ENCODE data around the gene CLCN3. TPM values are rescaled to one million over a fixed set of nuclear protein-coding genes. Genes with fewer than 3 reads are reported as not detected.
A peak's percentile ranks its signal among the peaks of the same experiment; 100 is the strongest.

Gene CLCN3
- total and polyA plus RNA-seq, 4 experiments from 2014 or later, result 6.2 to 37.7 (median 25.7) TPM

GRCh38 chr4:169757575-169758184 is 137.3 kb downstream of the CLCN3 start, which contains the start of gene HPF1:
TSS of gene HPF1 (minus strand) at chr4:169757944. CDS start at chr4:169757877, 67 bp downstream.
- Mint-ChIP-seq H3K36me3 (peaks cover 0 to 5% of the 10 kb centered on the region in 2 donors), H3K27me3 (no peaks in the 10 kb centered on the region), H3K27ac (peak within 1 kb of the TSS; percentile 12 to 85 (median 53)), H3K4me1 (peaks cover 23 to 33% (median 26%) of the 10 kb centered on the region in 4 donors), H3K9me3 (no peaks in the 10 kb centered on the region), H3K4me3 (peak within 1 kb of the TSS; percentile 83 to 93 (median 88))
- Histone ChIP-seq H3K27me3 (ENCODE audit: insufficient read depth, low read length) (no peaks in the 10 kb centered on the region), H3K4me1 (ENCODE audit: insufficient read depth, low read length) (peaks cover 18% of the 10 kb centered on the region), H3K4me3 (ENCODE audit: low read length in 2 of 2) (peak within 1 kb of the TSS; percentile 83 to 89), H3K27ac (ENCODE audit: low read depth, low read length) (peak within 1 kb of the TSS; percentile 54), H3K36me3 (ENCODE audit: insufficient read depth, low read length) (peaks cover under 1% of the 10 kb centered on the region), H3K9me3 (ENCODE audit: control insufficient read depth in 1 of 2, low read length in 2 of 2) (no peaks in the 10 kb centered on the region)
- peak; percentile 89 to 93 (median 90) for DNase-seq
- intact Hi-C loops (cut with micrococcal nuclease), result loop anchor here (1.0 to 5.0 kb wide), 4 partner anchors 144 to 1275 kb away; partner anchors contain the start of genes CBR4, DDX60L and MFAP3L
- ChIA-PET POLR2A (ENCODE audit: partially characterized antibody) (interaction anchor here (0.7 to 2.1 kb wide), 5 partner anchors 21 to 267 kb away, joined by 3 to 8 read pairs (median 3); partner anchors contain the start of gene NEK1), CTCF (ENCODE audit: partially characterized antibody) (interaction anchor here (1.1 kb wide), 1 partner anchor 145 kb away, joined by 5 read pairs; no protein-coding TSS in a partner anchor)

- DNase-seq, result no peak
- ChIA-PET CTCF (ENCODE audit: partially characterized antibody) (interaction anchor here (2.2 kb wide), 1 partner anchor 145 kb away, joined by 8 read pairs; the partner anchor contains the start of gene NEK1), POLR2A (ENCODE audit: partially characterized antibody) (interaction anchor here (0.7 kb wide), 1 partner anchor 31 kb away, joined by 3 read pairs; no protein-coding TSS in a partner anchor)
- intact Hi-C loops (cut with micrococcal nuclease), result loop anchor here (1.0 to 5.0 kb wide), 3 partner anchors 268 to 1276 kb away; partner anchors contain the start of genes CBR4, DDX60L and MFAP3L
- Histone ChIP-seq H3K27ac (ENCODE audit: low read depth, low read length) (no peak overlapping the region), H3K36me3 (ENCODE audit: insufficient read depth, low read length) (no peaks in the 10 kb centered on the region), H3K27me3 (ENCODE audit: insufficient read depth, low read length) (no peaks in the 10 kb centered on the region), H3K9me3 (ENCODE audit: control insufficient read depth in 1 of 2, low read length in 2 of 2) (no peaks in the 10 kb centered on the region), H3K4me3 (ENCODE audit: low read length in 2 of 2) (no peak overlapping the region), H3K4me1 (ENCODE audit: insufficient read depth, low read length) (peaks cover 18% of the 10 kb centered on the region)
- H3K4me3 Mint-ChIP-seq, result peak overlapping the region; percentile 23 to 93 (median 86)
- peaks cover 23 to 33% (median 26%) of the 10 kb centered on the region in 4 donors for H3K4me1 Mint-ChIP-seq
- peaks cover 0 to 4% of the 10 kb centered on the region in 2 donors for H3K36me3 Mint-ChIP-seq
- peak overlapping the region in 5 of 7 donors; percentile 12 to 52 (median 29) for H3K27ac Mint-ChIP-seq
- no peaks in the 10 kb centered on the region for H3K27me3 Mint-ChIP-seq
- H3K9me3 Mint-ChIP-seq, result no peaks in the 10 kb centered on the region
Measured at GRCh38 chr4:169758401-169758962, 138.1 kb downstream of the CLCN3 start.

GRCh38 chr4:169761846-169762245 is 141.5 kb downstream of the CLCN3 start:
- no peaks in the 10 kb centered on the region for H3K36me3 ChIP-seq (ENCODE audit: insufficient read depth, low read length)
- intact Hi-C loops (cut with micrococcal nuclease), result no loop called here
- H3K9me3 ChIP-seq (ENCODE audit: control insufficient read depth in 1 of 2, low read length in 2 of 2), result no peaks in the 10 kb centered on the region
- H3K4me1 Mint-ChIP-seq, result peaks cover 6 to 18% (median 12%) of the 10 kb centered on the region in 4 donors
- H3K4me3 Mint-ChIP-seq, result no peak overlapping the region
- H3K27me3 ChIP-seq (ENCODE audit: insufficient read depth, low read length), result no peaks in the 10 kb centered on the region
- H3K36me3 Mint-ChIP-seq, result peaks cover 0 to 2% of the 10 kb centered on the region in 2 donors
- POLR2A ChIA-PET (ENCODE audit: partially characterized antibody), result no interaction called here
- no peaks in the 10 kb centered on the region for H3K9me3 Mint-ChIP-seq
- no peak overlapping the region for H3K4me3 ChIP-seq (ENCODE audit: low read length in 2 of 2)
- peaks cover 6% of the 10 kb centered on the region for H3K4me1 ChIP-seq (ENCODE audit: insufficient read depth, low read length)
- no peak overlapping the region for H3K27ac ChIP-seq (ENCODE audit: low read depth, low read length)
- DNase-seq, result no peak
- H3K27me3 Mint-ChIP-seq, result peaks cover 0 to 3% of the 10 kb centered on the region in 2 donors
- H3K27ac Mint-ChIP-seq, result no peak overlapping the region
- CTCF ChIA-PET (ENCODE audit: partially characterized antibody), result no interaction called here

GRCh38 chr4:169765835-169766234 is 145.5 kb downstream of the CLCN3 start:
- H3K9me3 Mint-ChIP-seq, result no peaks in the 10 kb centered on the region
- intact Hi-C loops (cut with micrococcal nuclease), result no loop called here
- CTCF ChIA-PET (ENCODE audit: partially characterized antibody), result interaction anchor here (1.1 to 1.4 kb wide), 2 partner anchors 9 to 44 kb away, joined by 3 read pairs; no protein-coding TSS in a partner anchor
- POLR2A ChIA-PET (ENCODE audit: partially characterized antibody), result no interaction called here
- H3K27me3 Mint-ChIP-seq, result peaks cover 10 to 11% of the 10 kb centered on the region in 2 donors
- Histone ChIP-seq H3K27ac (ENCODE audit: low read depth, low read length) (no peak overlapping the region), H3K4me1 (ENCODE audit: insufficient read depth, low read length) (no peaks in the 10 kb centered on the region), H3K36me3 (ENCODE audit: insufficient read depth, low read length) (no peaks in the 10 kb centered on the region), H3K4me3 (ENCODE audit: low read length in 2 of 2) (no peak overlapping the region), H3K9me3 (ENCODE audit: control insufficient read depth in 1 of 2, low read length in 2 of 2) (no peaks in the 10 kb centered on the region), H3K27me3 (ENCODE audit: insufficient read depth, low read length) (no peaks in the 10 kb centered on the region)
- no peaks in the 10 kb centered on the region for H3K36me3 Mint-ChIP-seq
- no peak for DNase-seq
- H3K4me3 Mint-ChIP-seq, result no peak overlapping the region
- no peaks in the 10 kb centered on the region for H3K4me1 Mint-ChIP-seq
- H3K27ac Mint-ChIP-seq, result no peak overlapping the region

GRCh38 chr4:169766741-169767140 is 146.4 kb downstream of the CLCN3 start:
- peaks cover 11 to 12% of the 10 kb centered on the region in 2 donors for H3K27me3 Mint-ChIP-seq
- Histone ChIP-seq H3K27me3 (ENCODE audit: insufficient read depth, low read length) (no peaks in the 10 kb centered on the region), H3K27ac (ENCODE audit: low read depth, low read length) (no peak overlapping the region), H3K9me3 (ENCODE audit: control insufficient read depth in 1 of 2, low read length in 2 of 2) (no peaks in the 10 kb centered on the region), H3K36me3 (ENCODE audit: insufficient read depth, low read length) (no peaks in the 10 kb centered on the region), H3K4me3 (ENCODE audit: low read length in 2 of 2) (no peak overlapping the region), H3K4me1 (ENCODE audit: insufficient read depth, low read length) (no peaks in the 10 kb centered on the region)
- no peak overlapping the region for H3K27ac Mint-ChIP-seq
- no peaks in the 10 kb centered on the region for H3K9me3 Mint-ChIP-seq
- H3K36me3 Mint-ChIP-seq, result no peaks in the 10 kb centered on the region
- ChIA-PET CTCF (ENCODE audit: partially characterized antibody) (interaction anchor here (0.5 to 1.4 kb wide), 3 partner anchors 8 to 261 kb away, joined by 3 read pairs; no protein-coding TSS in a partner anchor), POLR2A (ENCODE audit: partially characterized antibody) (no interaction called here)
- no peak for DNase-seq
- no peaks in the 10 kb centered on the region for H3K4me1 Mint-ChIP-seq
- H3K4me3 Mint-ChIP-seq, result no peak overlapping the region
- intact Hi-C loops (cut with micrococcal nuclease), result no loop called here

- CTCF ChIA-PET (ENCODE audit: partially characterized antibody), result no interaction called here
- Histone ChIP-seq H3K27ac (ENCODE audit: low read depth, low read length) (no peak overlapping the region), H3K27me3 (ENCODE audit: insufficient read depth, low read length) (no peaks in the 10 kb centered on the region), H3K36me3 (ENCODE audit: insufficient read depth, low read length) (no peaks in the 10 kb centered on the region), H3K4me3 (ENCODE audit: low read length in 2 of 2) (no peak overlapping the region), H3K9me3 (ENCODE audit: control insufficient read depth in 1 of 2, low read length in 2 of 2) (no peaks in the 10 kb centered on the region), H3K4me1 (ENCODE audit: insufficient read depth, low read length) (no peaks in the 10 kb centered on the region)
- intact Hi-C loops (cut with micrococcal nuclease), result no loop called here
- no peak for DNase-seq
- POLR2A ChIA-PET (ENCODE audit: partially characterized antibody), result no interaction called here
- Mint-ChIP-seq H3K36me3 (no peaks in the 10 kb centered on the region), H3K4me1 (no peaks in the 10 kb centered on the region), H3K4me3 (no peak overlapping the region), H3K27ac (no peak overlapping the region), H3K27me3 (peaks cover 11 to 12% of the 10 kb centered on the region in 2 donors), H3K9me3 (no peaks in the 10 kb centered on the region)
Measured at GRCh38 chr4:169768385-169768784, 148.0 kb downstream of the CLCN3 start.

- Mint-ChIP-seq H3K27me3 (peaks cover 14 to 23% of the 10 kb centered on the region in 2 donors), H3K27ac (no peak overlapping the region), H3K9me3 (peaks cover 0 to 5% (median 0%) of the 10 kb centered on the region in 8 donors), H3K4me1 (peaks cover 0 to 11% (median 3%) of the 10 kb centered on the region in 4 donors), H3K4me3 (no peak overlapping the region), H3K36me3 (no peaks in the 10 kb centered on the region)
- H3K9me3 ChIP-seq (ENCODE audit: control insufficient read depth in 1 of 2, low read length in 2 of 2), result no peaks in the 10 kb centered on the region
- H3K27me3 ChIP-seq (ENCODE audit: insufficient read depth, low read length), result no peaks in the 10 kb centered on the region
- POLR2A ChIA-PET (ENCODE audit: partially characterized antibody), result no interaction called here
- no peak overlapping the region for H3K4me3 ChIP-seq (ENCODE audit: low read length in 2 of 2)
- no peaks in the 10 kb centered on the region for H3K36me3 ChIP-seq (ENCODE audit: insufficient read depth, low read length)
- no peak overlapping the region for H3K27ac ChIP-seq (ENCODE audit: low read depth, low read length)
- CTCF ChIA-PET (ENCODE audit: partially characterized antibody), result no interaction called here
- no peaks in the 10 kb centered on the region for H3K4me1 ChIP-seq (ENCODE audit: insufficient read depth, low read length)
- DNase-seq, result no peak
- intact Hi-C loops (cut with micrococcal nuclease), result no loop called here
Measured at GRCh38 chr4:169770416-169770815, 150.0 kb downstream of the CLCN3 start.
